ENCODE results near the gene CXCR5. TPM values are rescaled to one million over a fixed set of nuclear protein-coding genes. Genes with fewer than 3 reads are reported as not detected.

The CXCR5 gene, protein sequence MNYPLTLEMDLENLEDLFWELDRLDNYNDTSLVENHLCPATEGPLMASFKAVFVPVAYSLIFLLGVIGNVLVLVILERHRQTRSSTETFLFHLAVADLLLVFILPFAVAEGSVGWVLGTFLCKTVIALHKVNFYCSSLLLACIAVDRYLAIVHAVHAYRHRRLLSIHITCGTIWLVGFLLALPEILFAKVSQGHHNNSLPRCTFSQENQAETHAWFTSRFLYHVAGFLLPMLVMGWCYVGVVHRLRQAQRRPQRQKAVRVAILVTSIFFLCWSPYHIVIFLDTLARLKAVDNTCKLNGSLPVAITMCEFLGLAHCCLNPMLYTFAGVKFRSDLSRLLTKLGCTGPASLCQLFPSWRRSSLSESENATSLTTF
- total RNA-seq = under 0.01 TPM in 1 of 2 replicates, not detected in the other

DNA sequence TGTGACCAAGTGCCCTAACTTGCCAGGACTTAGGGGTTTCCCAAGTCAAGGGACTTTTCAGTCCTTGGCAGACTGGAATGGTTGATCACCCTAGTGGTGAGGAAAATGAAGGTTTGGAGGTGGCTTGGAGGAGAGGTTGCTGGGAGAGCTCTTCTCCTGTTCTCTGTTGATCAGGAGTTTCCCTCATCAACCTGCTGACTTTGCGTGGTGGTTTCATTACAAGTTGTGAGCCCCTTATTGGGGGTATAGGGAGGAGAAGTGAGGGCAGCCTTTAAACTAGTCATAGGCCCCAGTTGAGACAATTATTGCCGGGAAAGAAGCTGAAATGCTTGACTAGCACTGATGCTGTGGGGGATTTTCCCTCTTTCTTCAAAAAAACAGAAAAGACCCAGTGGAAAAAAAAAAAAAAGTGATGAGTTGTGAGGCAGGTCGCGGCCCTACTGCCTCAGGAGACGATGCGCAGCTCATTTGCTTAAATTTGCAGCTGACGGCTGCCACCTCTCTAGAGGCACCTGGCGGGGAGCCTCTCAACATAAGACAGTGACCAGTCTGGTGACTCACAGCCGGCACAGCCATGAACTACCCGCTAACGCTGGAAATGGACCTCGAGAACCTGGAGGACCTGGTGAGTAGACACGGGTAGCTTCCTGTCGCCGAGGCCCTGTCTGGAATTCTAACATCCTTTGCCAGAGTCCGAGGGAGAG lies at the start of gene CXCR5:
TSS of gene CXCR5 (plus strand) at position 525 of the 704 bp plus-strand sequence. CDS start at position 575, 50 bp downstream.

Other genes with a start within 250 kb of the CXCR5 start
- gene TREH, start 204.2 kb upstream of the CXCR5 start, total RNA-seq = not detected in 2 replicates
- gene DDX6, start 92.7 kb upstream of the CXCR5 start, total RNA-seq = 81.0 and 95.3 TPM in 2 replicates
- 22.4 and 30.1 TPM in 2 replicates for gene BCL9L, start 42.0 kb downstream of the CXCR5 start, total RNA-seq
- not detected in 2 replicates for gene UPK2, start 72.4 kb downstream of the CXCR5 start, total RNA-seq
- not detected in 2 replicates for gene FOXR1, start 87.9 kb downstream of the CXCR5 start, total RNA-seq
- gene CENATAC, start 114.2 kb downstream of the CXCR5 start, total RNA-seq = 10.7 and 13.5 TPM in 2 replicates
- 2,545 and 3,713 TPM in 2 replicates for gene RPS25, start 134.5 kb downstream of the CXCR5 start, total RNA-seq
- 65.6 and 88.4 TPM in 2 replicates for gene TRAPPC4, start 134.9 kb downstream of the CXCR5 start, total RNA-seq
- gene SLC37A4, start 147.0 kb downstream of the CXCR5 start, total RNA-seq = 16.4 and 19.3 TPM in 2 replicates
- gene HYOU1, start 173.3 kb downstream of the CXCR5 start, total RNA-seq = 106 and 158 TPM in 2 replicates
- gene VPS11, start 183.9 kb downstream of the CXCR5 start, total RNA-seq = 19.0 and 19.6 TPM in 2 replicates
- gene HMBS, start 201.0 kb downstream of the CXCR5 start, total RNA-seq = 17.4 and 21.3 TPM in 2 replicates
- 20.2 and 27.5 TPM in 2 replicates for gene DPAGT1, start 218.0 kb downstream of the CXCR5 start, total RNA-seq
- 1.4 and 1.9 TPM in 2 replicates for gene C2CD2L, start 223.5 kb downstream of the CXCR5 start, total RNA-seq
- 13.0 and 27.5 TPM in 2 replicates for gene HINFP, start 237.7 kb downstream of the CXCR5 start, total RNA-seq